HCEC 1CT (cell line): ENCODE results near the gene LRRC61.

Experiments
- DNase-seq: peaks from one replicate; pipeline ENCODE4 v3.0.0-alpha.2; 2017

LRRC61 gene

DNA sequence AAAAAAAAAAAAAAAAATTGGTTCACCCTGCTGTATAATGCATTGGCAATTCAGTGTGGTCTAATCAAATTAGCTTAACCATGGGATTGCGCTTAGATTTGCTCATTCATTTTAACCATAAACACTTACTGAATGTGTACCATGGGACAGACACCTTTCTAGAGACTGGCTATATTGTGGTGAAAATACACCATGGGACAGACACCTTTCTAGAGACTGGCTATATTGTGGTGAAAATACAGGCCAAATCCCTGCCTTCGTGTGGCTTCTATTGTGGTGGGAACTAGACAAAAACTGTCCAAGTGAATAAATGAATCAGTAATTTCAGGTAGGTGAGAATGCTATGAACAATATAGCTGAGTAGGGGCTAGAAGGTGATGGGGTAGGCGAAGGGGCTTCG is 35.3 kb downstream of the LRRC61 start:
- DNase-seq: no peak

DNA sequence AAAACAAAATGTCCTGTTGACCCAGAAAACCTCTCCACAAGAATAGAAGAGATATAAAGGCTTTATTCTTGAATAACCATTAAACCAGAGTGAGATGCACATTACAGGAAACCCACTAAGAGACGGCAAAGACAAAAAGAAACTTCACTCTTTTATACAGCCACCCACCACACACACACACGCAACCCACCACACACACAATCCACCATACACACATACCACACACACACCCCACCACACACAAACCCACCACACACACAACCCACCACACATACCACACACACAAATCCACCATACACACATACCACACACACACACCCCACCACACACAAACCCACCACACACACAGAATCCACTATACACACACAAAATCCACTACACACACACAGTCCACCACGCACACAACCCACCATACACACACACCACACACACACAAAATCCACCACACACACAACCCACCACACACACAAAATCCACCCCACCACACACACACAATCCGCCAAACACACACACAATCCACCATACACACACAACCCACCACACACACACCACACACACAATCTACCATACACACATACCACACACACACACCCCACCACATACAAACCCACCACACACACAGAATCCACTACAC is 36.0 kb downstream of the LRRC61 start:
- DNase-seq: no peak

DNA sequence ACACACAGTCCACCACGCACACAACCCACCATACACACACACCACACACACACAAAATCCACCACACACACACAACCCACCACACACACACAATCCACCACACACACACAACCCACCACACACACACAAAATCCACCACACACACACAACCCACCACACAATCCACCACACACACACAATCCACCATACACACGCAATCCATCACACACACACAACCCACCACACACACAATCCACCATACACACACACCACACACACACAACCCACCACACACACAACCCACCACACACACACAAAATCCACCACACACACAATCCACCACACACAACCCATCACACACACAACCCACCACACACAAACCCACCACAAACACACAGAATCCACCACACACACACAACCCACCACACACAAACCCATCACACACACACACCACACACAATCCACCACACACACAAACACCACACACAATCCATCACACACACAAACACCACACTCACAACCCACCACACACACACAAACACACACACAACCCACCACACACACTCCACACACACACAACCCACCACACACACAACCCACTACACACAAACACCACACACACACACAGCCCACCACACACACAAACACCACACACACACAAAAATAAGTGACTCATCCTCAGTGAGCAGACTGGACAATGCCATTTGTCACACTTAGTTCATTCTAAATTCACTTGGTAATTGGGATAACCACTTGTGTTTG is 36.6 kb downstream of the LRRC61 start:
- DNase-seq: no peak

DNA sequence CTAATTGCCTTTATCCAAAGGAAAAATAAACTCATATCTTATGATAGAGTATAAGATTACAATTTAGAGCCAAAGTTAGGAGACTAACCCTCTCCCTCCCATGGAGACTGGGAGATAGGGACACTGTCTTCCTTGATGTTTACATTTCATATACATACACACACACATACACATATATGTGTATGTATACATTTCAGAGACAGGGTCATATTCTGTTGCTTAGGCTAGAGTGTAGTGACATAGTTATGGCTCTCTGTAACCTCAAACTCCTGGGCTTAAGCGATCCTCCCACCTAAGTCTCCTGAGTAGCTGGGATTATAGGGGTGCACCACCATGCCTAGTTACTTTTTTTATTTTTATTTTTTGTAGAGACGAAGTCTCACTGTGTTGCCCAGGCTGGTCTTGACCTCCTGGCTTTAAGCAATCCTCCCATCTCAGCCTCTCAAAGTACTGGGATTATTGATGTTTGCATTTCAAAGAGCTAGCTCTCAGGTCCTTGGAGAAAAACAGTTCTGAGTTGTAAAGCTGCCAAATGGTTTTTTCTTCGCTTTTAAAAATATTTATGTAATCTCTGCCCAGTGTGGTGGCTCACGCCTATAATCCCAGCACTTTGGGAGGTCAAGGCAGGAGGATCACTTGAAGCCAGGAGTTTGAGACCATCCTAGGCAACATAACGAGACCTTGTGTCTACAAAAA is 37.4 kb downstream of the LRRC61 start:
- DNase-seq: no peak

DNA sequence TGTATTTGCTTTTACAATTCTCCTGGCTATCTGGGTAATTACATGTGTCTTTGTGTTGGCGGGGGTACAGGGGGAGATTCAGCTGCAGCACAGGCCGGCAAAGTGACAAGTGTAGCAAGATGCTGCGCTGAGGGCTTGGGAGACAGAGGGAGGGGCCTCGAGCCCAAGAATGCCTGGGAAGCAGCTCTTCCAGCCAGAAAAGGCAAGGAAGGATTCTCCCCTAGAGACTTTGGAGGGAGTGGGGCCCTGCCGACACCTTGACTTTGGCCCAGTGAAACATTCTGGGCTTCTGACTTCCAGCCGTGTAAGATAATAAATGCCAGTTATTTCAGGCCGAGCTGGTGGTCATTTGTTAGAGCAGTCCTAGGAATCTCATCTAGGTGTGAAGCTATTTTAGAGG is 38.2 kb downstream of the LRRC61 start:
- DNase-seq: no peak

DNA sequence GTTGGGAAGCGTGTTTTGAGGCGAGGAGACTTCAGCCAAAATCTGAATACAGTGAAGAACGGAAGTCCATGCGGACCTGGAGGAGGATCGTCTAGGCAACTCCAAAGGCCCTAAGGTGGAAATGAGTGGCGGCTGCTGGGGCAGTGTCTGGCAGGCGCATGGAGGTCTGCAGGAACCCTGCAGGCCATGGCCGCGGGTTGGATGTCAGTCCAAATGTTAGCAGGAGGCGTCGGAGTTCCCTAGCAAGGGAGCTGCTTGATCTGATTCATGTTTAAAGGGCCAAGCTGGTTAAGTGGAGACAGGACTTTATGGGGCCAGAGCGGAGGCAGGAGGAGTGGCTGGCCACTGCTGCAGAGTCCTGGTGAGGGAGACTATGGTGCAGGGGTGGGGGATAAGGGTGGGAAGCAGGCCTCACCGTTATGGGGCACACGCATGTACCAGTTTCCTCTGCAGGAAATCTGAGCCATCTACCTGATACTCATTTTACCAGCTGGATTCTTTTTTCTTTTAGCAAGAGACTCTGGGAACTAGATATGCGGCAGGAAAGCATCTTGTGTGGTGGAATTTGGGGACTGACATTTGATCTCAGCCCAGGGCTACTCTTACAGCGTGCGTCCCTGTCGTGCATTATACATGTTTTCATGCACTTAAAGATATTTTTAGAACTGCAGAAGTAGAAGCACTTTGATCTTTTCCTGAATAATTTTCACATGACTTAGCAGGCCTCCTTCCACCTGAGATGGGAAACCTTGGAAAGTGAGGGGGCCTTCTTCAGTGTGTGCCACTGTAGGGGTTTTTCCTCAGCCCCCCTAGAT is 38.9 kb downstream of the LRRC61 start:
- no peak for DNase-seq

DNA sequence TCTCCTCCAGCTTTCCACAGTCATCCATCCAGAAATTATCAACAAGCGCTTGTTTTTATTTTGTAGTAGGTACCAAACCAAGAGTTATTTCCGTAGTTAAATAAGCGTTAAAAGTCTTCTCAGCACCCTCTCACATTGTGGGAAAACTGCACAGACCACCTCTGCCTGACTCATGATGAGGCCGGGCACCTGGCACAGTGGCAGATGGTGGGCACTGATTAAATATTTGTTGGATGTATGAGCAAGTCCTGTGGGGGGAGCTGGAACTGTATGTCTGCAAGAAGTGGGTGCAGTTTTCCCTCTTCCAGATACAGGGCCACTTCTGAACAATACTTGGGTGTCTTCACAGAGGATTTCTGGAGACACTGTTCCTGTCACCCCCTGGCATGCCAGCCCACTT is 40.2 kb downstream of the LRRC61 start:
- no peak for DNase-seq

DNA sequence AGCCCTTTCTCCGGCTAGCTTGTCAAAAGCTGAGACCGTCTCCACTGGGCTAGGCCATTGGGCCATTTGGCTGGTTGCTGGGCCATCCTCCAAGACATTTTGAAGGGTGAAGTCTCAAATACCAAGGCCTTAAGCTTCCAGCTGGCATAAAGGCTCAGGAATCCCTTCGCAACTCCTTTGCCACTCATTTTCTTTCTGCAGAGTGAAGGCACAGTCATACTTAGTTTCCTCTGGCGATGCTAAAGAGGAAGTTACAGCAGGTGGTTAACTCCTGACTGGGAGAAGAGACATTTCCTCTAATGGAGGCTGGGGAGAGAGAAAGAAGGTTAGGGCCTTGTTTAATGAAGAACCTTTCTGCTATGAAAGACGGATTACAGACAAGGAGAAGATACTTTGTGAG is 40.7 kb downstream of the LRRC61 start:
- no peak for DNase-seq

DNA sequence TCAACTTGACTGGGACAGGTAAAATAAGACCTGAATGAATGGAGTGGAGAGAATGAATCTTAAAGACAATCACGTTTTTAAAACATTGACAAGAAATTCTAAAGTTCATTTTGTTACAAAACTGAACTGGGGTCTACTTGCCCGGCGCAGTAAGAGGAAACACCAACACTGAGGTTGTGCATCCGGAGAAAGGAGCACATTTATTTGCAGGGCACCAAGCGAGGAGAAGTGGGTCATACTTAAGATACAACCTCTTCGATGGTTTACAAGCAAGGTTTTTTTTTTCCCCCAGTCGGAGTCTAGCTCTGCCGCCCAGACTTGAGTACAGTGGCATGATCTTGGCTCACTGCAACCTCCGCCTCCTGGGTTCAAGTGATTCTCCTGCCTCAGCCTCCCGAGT is 42.0 kb downstream of the LRRC61 start:
- DNase-seq: no peak

DNA sequence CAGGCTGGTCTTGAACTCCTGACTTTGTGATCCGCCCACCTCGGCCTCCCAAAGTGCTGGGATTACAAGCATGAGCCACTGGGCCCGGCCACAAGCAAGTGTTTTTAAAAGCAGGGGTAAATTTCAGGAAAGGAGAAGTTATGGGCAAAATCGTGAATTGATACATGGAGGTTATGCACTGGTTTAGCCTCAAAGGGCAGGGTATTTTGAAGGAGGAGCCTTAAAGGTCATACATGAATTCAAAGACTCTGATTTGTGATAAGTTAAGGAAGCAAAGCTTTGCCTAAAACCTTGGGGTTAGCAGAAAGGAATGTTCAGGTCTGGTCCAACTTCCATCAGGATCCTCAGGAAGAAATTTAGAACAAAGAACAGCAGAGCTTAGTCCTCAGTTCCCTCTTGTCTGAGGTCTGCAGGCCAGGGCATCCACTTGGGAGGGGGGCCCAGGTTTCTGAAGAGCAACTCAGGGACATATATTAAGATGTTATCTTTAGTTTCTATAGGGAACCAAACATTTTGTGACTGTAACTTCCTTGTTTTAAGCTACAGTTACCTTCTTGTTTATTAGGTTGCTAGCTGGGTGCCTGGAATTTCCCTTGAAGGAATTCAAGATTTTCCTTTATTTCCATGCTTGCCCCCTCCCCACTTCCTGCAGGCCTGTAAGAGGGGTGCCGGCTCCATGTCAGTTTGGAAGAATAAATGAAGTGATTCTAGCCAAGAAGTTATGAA is 42.7 kb downstream of the LRRC61 start:
- DNase-seq: no peak

DNA sequence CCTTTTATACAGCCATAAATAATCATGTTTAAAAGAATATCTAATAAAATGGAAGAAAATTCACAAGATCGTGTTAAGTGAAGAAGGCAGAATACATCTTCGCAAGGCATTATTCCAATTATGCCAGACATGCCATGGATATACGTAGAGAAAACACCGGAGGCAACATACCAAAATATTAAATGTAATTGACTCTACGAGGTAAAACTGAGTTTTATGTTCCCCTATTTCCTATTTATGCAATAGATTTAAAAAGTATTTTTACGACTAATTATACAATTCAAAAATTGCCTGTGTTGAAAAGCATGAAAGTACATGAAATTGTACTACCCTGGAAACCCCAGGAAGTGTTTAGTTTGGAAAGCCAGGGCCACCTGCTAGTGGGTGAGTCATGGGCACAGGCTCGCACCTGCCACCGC is 44.5 kb downstream of the LRRC61 start:
- DNase-seq: peak; percentile 16

DNA sequence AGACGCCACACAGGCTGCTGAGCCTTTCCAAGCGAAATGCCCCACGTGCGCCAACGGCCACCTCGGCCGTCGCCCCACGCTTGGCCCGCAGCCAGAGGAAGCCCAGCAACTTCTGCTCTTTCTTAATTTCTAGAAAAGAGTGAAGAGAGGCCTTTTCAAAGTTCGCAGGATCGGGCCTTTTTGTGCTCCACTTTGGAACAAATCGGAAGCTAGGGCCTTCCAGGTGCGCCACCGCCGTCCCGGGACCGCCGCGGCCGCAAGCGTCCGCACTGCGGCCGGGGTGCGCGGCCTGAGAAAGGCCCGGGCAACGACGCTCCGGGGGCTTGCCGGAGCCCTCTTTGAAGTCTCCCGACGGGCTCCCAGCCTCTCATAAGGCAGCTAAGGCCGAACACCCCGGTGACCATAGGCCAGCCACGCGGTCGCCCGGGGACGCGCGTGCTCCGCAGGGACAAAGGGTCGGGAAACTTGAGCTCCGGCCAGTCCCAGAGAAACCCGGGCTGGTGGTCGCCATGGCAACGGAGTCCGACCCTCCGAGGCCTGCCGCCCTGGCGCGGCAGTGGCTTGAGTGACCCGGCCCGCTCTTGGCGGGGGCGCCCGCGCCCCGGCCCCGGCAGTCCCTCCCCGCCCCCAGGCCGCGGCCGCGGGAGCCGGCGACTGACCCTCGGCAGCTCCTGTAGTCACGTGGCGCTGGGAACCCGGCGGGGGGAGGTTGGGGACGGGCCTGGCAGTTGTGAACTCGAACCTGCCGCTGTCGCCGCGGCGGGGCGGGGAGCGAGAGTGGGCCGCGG is 45.1 kb downstream of the LRRC61 start, which contains the start of gene REPIN1:
REPIN1 (plus strand) TSS at position 727 of the 788 bp plus-strand sequence. CDS start 890 bp downstream, outside the sequence.
- DNase-seq: peak; percentile 78

DNA sequence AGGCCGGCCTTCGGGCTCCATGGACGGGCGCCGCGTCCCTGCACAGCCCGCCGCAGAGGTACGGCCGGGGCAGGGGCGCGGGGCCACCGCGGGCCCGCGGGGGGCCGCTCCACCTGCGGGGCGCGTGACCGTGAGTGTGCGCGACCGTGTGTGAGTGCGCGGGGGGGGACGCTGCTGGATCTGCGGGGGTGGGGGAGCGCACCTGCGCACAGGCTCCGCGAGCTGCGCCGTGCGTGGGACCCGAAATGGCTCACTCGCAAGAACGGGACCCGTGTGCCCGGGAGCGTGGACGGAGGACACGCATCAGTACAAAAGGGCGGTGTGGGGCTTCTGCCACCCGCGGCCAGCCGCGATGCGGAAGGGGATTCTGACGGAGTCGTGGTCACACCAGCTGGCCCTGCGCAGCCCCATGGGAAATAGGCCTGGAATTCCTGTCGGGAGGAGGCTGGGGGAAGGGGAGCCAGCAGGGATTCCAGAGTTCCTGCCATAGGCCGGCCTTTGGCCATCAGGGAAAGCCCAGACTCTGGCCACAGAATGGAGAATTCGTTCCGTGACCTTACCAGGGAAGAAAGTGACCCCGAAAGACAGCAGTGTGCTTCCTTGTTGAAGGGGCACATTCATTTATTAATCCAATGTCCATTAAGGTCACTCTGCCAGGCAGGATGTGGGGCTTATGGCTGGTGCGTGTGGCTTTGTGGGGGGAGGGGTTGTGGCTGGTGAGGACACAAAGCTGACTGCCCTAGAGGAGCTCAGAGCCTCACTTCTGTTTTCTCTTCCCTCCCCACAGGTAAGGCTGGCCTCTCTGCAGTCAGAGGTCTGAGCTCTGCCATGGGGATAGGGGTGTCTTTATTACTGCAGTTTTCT is 46.0 kb downstream of the LRRC61 start:
- DNase-seq: peak; percentile 58

DNA sequence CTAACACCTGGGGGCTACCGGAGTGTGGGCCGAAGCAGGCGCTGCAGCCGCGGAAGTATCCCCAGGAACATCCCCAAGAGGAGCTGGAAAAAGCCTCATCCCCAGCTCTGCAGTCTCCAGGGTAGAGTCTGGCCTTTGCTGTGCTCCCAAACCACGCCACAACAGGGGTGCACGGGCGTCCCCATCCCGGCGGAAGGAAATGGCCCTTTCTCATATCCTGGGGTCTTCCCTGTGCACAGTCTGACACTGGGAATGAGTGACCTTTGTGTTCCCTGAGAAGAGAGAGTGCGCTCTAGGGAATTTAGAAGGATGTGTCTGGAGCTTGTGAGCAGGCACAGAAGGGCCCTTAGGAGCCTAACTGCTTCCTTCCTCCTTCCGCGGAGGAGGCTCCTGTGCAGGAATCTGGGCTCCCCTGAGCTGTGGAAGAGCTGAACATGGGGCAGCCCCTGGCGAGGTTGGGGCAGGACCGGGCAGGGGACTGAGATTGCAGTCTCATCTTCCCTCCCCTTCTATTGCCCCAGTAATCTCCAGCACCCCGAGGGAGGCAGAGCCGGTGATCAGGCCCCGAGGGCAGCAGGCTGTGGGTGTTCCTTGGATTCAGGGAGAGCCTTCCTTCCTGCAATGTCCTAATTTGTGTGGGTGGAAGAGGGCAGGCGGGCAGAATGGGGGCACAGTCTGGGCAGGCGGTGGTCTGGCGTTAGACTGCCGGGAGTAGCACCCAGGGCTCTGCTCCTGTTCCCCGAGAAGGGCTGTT is 46.8 kb downstream of the LRRC61 start:
- DNase-seq: no peak

DNA sequence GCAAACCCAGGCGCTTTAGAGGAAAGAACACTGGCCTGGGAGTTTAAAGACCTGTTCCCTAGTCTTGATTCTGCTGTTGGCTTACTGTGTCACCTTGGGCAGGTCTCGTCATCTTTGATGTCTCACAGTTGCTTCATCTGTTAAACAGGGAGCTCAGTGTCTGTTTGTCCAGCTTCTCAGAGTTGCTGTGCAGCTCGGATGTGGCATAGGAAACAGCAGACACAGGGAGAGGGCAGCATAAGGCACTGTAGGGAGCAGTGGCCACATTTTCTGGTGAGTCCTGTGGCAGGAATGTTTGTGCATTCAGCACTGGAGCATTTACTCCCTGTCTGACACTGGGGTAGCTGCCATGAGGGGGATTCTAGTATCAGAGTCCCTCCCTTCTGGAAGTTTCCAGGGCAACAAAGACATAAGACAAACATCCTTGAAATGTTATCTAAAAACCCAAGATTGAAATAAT is 47.5 kb downstream of the LRRC61 start:
- peak; percentile 9 for DNase-seq

DNA sequence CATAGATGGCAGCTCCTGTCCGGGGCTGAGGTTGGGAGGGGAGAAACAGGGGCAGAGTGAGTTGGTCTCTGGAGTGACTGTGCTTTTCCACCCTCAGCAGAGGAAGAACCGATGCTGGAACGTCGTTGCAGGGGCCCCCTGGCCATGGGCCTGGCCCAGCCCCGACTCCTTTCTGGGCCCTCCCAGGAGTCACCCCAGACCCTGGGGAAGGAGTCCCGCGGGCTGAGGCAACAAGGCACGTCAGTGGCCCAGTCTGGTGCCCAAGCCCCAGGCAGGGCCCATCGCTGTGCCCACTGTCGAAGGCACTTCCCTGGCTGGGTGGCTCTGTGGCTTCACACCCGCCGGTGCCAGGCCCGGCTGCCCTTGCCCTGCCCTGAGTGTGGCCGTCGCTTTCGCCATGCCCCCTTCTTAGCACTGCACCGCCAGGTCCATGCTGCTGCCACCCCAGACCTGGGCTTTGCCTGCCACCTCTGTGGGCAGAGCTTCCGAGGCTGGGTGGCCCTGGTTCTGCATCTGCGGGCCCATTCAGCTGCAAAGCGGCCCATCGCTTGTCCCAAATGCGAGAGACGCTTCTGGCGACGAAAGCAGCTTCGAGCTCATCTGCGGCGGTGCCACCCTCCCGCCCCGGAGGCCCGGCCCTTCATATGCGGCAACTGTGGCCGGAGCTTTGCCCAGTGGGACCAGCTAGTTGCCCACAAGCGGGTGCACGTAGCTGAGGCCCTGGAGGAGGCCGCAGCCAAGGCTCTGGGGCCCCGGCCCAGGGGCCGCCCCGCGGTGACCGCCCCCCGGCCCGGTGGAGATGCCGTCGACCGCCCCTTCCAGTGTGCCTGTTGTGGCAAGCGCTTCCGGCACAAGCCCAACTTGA is 48.2 kb downstream of the LRRC61 start:
- DNase-seq: no peak

DNA sequence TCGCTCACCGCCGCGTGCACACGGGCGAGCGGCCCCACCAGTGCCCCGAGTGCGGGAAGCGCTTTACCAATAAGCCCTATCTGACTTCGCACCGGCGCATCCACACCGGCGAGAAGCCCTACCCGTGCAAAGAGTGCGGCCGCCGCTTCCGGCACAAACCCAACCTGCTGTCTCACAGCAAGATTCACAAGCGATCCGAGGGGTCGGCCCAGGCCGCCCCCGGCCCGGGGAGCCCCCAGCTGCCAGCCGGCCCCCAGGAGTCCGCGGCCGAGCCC is 48.8 kb downstream of the LRRC61 start:
- DNase-seq: no peak

DNA sequence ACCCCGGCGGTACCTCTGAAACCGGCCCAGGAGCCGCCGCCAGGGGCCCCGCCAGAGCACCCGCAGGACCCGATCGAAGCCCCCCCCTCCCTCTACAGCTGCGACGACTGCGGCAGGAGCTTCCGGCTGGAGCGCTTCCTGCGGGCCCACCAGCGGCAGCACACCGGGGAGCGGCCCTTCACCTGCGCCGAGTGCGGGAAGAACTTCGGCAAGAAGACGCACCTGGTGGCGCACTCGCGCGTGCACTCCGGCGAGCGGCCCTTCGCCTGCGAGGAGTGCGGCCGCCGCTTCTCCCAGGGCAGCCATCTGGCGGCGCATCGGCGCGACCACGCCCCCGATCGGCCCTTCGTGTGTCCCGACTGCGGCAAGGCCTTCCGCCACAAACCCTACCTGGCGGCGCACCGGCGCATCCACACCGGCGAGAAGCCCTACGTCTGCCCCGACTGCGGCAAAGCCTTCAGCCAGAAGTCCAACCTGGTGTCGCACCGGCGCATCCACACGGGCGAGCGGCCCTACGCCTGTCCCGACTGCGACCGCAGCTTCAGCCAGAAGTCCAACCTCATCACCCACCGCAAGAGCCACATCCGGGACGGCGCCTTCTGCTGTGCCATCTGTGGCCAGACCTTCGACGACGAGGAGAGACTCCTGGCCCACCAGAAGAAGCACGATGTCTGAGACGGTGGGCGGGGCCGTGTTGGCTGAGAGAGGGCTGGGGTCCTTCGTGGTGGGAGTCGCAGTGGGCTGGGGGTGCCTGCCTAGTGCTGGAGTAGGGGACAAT is 49.3 kb downstream of the LRRC61 start:
- no peak for DNase-seq
